Adrenal gland (tissue), 5 donors: Measurements from ENCODE around the gene TSHB.

Source experiments
- POLR2A ChIP-seq, 2 donors: fragments of 450-650 bp; IDR thresholded peaks; one replicate each; pipeline ENCODE4 v1.6.1; 2017; ENCODE audit warnings: antibody characterized with exemption in 2 of 2, mild to moderate bottlenecking in 2 of 2, moderate library complexity in 1 of 2
- TF ChIP-seq, protein P1 (sequence below), 6 experiments: fragments of 450-650 bp in 4 of 6; fragments of 200-600 bp in 2 of 6; sonication (generic) in 1 of 6; IDR thresholded peaks; 1 replicate in 5 of 6; 2 replicates in 1 of 6; pipeline versions ENCODE4 v1.5.1 to v1.8.0; 2016 to 2021; ENCODE audit warnings: antibody characterized with exemption in 6 of 6, mild to moderate bottlenecking in 2 of 6, moderate library complexity in 1 of 6
- donor health status: DM: no; HTN: no; CAD: no.

DNA sequence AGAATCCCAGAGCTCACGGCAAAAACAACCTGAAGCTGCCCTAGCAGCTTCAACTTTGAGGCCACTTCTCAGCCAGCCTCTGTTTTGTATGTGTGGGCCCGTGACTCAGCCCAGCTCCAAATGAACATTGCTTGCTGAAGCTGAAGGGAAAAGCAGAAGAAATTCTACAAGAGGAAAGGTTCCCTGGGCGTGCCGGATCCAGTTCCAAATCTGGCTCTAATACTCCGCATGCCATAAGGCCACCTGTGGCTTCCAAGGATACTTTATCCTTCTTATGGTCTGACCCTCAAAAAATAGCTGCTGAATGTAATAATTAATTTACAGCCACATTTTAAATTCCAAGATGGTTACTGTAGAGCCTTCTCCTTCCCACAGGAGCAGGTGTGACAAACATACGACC is 35.4 kb downstream of the TSHB start:
- TF ChIP-seq, protein P1, sequence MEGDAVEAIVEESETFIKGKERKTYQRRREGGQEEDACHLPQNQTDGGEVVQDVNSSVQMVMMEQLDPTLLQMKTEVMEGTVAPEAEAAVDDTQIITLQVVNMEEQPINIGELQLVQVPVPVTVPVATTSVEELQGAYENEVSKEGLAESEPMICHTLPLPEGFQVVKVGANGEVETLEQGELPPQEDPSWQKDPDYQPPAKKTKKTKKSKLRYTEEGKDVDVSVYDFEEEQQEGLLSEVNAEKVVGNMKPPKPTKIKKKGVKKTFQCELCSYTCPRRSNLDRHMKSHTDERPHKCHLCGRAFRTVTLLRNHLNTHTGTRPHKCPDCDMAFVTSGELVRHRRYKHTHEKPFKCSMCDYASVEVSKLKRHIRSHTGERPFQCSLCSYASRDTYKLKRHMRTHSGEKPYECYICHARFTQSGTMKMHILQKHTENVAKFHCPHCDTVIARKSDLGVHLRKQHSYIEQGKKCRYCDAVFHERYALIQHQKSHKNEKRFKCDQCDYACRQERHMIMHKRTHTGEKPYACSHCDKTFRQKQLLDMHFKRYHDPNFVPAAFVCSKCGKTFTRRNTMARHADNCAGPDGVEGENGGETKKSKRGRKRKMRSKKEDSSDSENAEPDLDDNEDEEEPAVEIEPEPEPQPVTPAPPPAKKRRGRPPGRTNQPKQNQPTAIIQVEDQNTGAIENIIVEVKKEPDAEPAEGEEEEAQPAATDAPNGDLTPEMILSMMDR (IDR thresholded peaks at IDR 0.05): no peak
- TF ChIP-seq POLR2A (IDR thresholded peaks at IDR 0.05): no peak
